ENCODE data around the gene DYNC1LI1. TPM values are rescaled to one million over a fixed set of nuclear protein-coding genes. Genes with fewer than 3 reads are reported as not detected.
A peak's percentile ranks its signal among the peaks of the same experiment; 100 is the strongest.

Gene DYNC1LI1
- total RNA-seq (10 to 100 TPM; 32.6 to 38.1 TPM), polyA plus RNA-seq (ENCODE audit: insufficient read length in 6 of 6) (10 to 100 TPM; 37.2 to 44.2 (median 41.3) TPM)
- long read RNA-seq, donor 1, transcript DYNC1LI1-201 (13 exons, 2,504 nt): major isoform, 5 of 19 reads
- long read RNA-seq, donor 1, partial matches to known transcripts: 10 of 19 reads
- long read RNA-seq, donor 1, other reads (novel, unspliced or antisense): 0 of 19 reads
- long read RNA-seq, donor 2, transcript DYNC1LI1-207 (3 exons, 814 nt): major isoform, 9 of 20 reads
- long read RNA-seq, donor 2, transcript DYNC1LI1-201 (13 exons, 2,504 nt): minor isoform, 5 of 20 reads
- long read RNA-seq, donor 2, partial matches to known transcripts: 6 of 20 reads
- long read RNA-seq, donor 2, other reads (novel, unspliced or antisense): 0 of 20 reads
- long read RNA-seq, donor 3, transcript DYNC1LI1-201 (13 exons, 2,504 nt): major isoform, 14 of 27 reads
- long read RNA-seq, donor 3, partial matches to known transcripts: 11 of 27 reads
- long read RNA-seq, donor 3, other reads (novel, unspliced or antisense): 0 of 27 reads
- long read RNA-seq, donor 4, transcript DYNC1LI1-201 (13 exons, 2,504 nt): major isoform, 5 of 16 reads
- long read RNA-seq, donor 4, partial matches to known transcripts: 7 of 16 reads
- long read RNA-seq, donor 4, other reads (novel, unspliced or antisense): 1 of 16 reads
- long read RNA-seq, donor 5, transcript DYNC1LI1-201 (13 exons, 2,504 nt): major isoform, 10 of 22 reads
- long read RNA-seq, donor 5, partial matches to known transcripts: 10 of 22 reads
- long read RNA-seq, donor 5, other reads (novel, unspliced or antisense): 0 of 22 reads
- long read RNA-seq, donor 6, transcript DYNC1LI1-207 (3 exons, 814 nt): major isoform, 11 of 47 reads
- long read RNA-seq, donor 6, transcript DYNC1LI1-201 (13 exons, 2,504 nt): minor isoform, 9 of 47 reads
- long read RNA-seq, donor 6, partial matches to known transcripts: 26 of 47 reads
- long read RNA-seq, donor 6, other reads (novel, unspliced or antisense): 0 of 47 reads
- long read RNA-seq, donor 7, transcript DYNC1LI1-201 (13 exons, 2,504 nt): major isoform, 5 of 5 reads
- long read RNA-seq, donor 7, partial matches to known transcripts: 0 of 5 reads
- long read RNA-seq, donor 7, other reads (novel, unspliced or antisense): 0 of 5 reads
- long read RNA-seq, donor 8, transcript DYNC1LI1-201 (13 exons, 2,504 nt): major isoform, 5 of 23 reads
- long read RNA-seq, donor 8, partial matches to known transcripts: 18 of 23 reads
- long read RNA-seq, donor 8, other reads (novel, unspliced or antisense): 0 of 23 reads
- long read RNA-seq, donor 9: 0 reads
- long read RNA-seq, donor 10, transcript DYNC1LI1-201 (13 exons, 2,504 nt): major isoform, 8 of 14 reads
- long read RNA-seq, donor 10, partial matches to known transcripts: 1 of 14 reads
- long read RNA-seq, donor 10, other reads (novel, unspliced or antisense): 3 of 14 reads
- long read RNA-seq, donor 11, transcript DYNC1LI1-201 (13 exons, 2,504 nt): minor isoform, 7 of 72 reads
- long read RNA-seq, donor 11, transcript DYNC1LI1-207 (3 exons, 814 nt): major isoform, 11 of 72 reads
- long read RNA-seq, donor 11, partial matches to known transcripts: 52 of 72 reads
- long read RNA-seq, donor 11, other reads (novel, unspliced or antisense): 0 of 72 reads
- long read RNA-seq, donor 12, transcript DYNC1LI1-201 (13 exons, 2,504 nt): major isoform, 8 of 14 reads
- long read RNA-seq, donor 12, partial matches to known transcripts: 5 of 14 reads
- long read RNA-seq, donor 12, other reads (novel, unspliced or antisense): 0 of 14 reads

DNA sequence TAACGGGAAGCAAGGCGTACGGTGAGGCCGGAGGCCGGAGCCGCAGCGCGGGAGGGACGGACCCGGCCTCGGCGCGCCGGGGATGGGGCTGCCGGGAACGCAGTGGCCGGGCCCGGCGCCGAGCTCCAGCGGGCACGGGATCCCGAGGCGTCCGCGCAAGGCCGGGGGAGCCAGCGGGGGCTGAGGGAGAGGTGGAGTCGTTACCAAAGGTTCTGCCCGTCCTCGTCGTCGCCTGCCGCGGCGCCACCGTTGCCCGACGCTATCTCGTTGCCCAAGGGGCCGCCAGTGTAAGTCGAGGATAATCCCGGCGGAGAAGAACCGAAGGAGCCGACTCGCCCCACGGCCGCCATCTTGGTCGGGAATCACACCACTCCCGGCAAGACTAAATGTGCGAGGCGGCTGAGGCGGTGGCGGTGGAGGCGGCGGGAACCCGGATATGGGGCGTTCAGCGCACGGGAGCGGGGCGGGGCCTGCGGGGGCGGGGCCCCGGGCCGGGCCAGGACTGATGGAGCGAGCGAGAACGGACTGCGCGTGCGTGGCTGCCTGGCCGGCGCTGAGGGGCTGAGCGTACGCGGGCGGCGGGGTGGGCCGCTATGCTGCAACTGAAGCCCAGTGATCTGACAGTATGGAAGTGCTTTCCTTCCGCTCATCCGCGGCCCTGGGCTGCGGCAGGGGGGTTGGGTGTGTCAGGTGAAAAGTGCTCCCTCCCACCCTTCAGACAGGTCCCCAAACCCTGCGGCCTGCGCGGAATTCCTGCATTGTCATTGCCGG, at the start of gene DYNC1LI1:
Gene DYNC1LI1 (minus strand): TSS at position 438 of the 771 bp plus-strand sequence. CDS start 88 bp downstream, at position 350.
- H3K27ac ChIP-seq: peak within 1 kb of the TSS; percentile 98 to 99
- TF ChIP-seq, protein P1, sequence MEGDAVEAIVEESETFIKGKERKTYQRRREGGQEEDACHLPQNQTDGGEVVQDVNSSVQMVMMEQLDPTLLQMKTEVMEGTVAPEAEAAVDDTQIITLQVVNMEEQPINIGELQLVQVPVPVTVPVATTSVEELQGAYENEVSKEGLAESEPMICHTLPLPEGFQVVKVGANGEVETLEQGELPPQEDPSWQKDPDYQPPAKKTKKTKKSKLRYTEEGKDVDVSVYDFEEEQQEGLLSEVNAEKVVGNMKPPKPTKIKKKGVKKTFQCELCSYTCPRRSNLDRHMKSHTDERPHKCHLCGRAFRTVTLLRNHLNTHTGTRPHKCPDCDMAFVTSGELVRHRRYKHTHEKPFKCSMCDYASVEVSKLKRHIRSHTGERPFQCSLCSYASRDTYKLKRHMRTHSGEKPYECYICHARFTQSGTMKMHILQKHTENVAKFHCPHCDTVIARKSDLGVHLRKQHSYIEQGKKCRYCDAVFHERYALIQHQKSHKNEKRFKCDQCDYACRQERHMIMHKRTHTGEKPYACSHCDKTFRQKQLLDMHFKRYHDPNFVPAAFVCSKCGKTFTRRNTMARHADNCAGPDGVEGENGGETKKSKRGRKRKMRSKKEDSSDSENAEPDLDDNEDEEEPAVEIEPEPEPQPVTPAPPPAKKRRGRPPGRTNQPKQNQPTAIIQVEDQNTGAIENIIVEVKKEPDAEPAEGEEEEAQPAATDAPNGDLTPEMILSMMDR (IDR thresholded peaks at IDR 0.05): no peak
- intact Hi-C loops (cut with DNase I): no loop called here
- H3K27me3 ChIP-seq: no peaks in the 10 kb centered on the region
- DNase-seq (peak; percentile 94 to 99 (median 96)), ATAC-seq (peak; percentile 97)
- peaks cover 0 to 10% of the 10 kb centered on the region in 2 donors for H3K36me3 ChIP-seq
- H3K9me3 ChIP-seq: no peaks in the 10 kb centered on the region
- peak within 1 kb of the TSS; percentile 94 to 98 for H3K4me3 ChIP-seq
- peaks cover 0 to 42% of the 10 kb centered on the region in 2 donors for H3K4me1 ChIP-seq

DNA sequence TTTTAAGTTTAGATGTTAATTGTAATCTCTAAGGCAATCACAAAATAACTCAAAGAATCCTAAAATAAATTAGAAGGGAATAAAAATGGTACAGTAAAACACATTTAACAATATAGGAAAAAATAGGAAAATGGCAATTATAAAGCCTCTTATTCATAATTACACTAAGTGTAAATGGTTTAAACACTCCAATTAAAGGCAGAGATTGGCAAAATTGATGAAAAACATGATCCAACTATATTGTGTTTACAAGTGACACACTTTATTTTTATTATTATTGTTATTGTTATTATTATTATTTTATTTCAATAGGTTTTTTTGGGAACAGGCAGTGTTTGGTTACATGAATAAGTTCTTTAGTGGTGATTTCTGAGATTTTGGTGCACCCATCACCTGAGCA, 48.7 kb upstream of the DYNC1LI1 start:
- no peaks in the 10 kb centered on the region for H3K36me3 ChIP-seq
- peaks cover 0 to 14% of the 10 kb centered on the region in 2 donors for H3K9me3 ChIP-seq
- no peak for DNase-seq
- no peak for ATAC-seq
- intact Hi-C loops (cut with DNase I): no loop called here
- no peak overlapping the region for H3K27ac ChIP-seq
- H3K4me3 ChIP-seq: no peak overlapping the region
- no peaks in the 10 kb centered on the region for H3K27me3 ChIP-seq
- H3K4me1 ChIP-seq: no peaks in the 10 kb centered on the region
- TF ChIP-seq, protein P1 (IDR thresholded peaks at IDR 0.05): no peak

DNA sequence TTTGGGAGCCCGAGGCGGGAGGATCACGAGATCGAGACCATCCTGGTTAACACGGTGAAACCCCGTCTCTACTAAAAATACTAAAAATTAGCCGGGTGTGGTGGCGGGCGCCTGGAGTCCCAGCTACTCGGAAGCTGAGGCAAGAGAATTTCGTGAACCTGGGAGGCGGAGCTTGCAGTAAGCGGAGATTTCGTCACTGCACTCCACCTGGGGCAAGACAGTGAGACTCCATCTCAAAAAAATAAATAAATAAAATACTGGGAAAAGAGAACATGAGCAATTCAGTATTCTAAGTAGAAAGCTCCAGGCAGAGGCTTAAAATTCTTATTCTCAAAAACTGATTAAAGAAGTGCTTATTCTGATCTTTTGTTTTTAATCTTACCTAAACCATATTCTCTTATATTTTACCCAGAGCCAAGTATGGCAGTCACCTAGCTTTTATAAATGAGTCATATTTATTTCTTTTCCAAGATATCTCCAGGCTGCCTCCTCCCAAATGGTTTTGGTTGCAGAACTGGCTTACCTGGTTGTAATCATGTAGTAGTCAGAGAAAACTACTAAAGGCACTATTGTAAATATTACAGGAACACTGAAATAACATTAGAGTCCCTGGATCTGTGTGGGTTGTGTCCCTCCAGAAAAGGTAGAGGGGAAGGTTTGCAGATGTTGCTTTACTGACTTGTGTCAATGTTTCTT, 45.8 kb upstream of the DYNC1LI1 start:
- intact Hi-C loops (cut with DNase I): no loop called here
- H3K4me3 ChIP-seq: no peak overlapping the region
- TF ChIP-seq, protein P1 (IDR thresholded peaks at IDR 0.05): no peak
- H3K27ac ChIP-seq: no peak overlapping the region
- ATAC-seq (no peak), DNase-seq (no peak)
- no peaks in the 10 kb centered on the region for H3K27me3 ChIP-seq
- H3K4me1 ChIP-seq: no peaks in the 10 kb centered on the region
- peaks cover 0 to 14% of the 10 kb centered on the region in 2 donors for H3K9me3 ChIP-seq
- H3K36me3 ChIP-seq: no peaks in the 10 kb centered on the region

All from left lung (tissue), 14 donors.